ENCODE results near the gene PLEKHG4.

Gene PLEKHG4

GRCh38 chr16:67265834-67266233 lies 13.5 kb upstream of the PLEKHG4 start:
- DNase-seq, result no peak

- no peak for DNase-seq
Observed at GRCh38 chr16:67268136-67268579, 11.2 kb upstream of the PLEKHG4 start.

- no peak for DNase-seq
Observed at GRCh38 chr16:67269766-67270165, 9.6 kb upstream of the PLEKHG4 start.

GRCh38 chr16:67270931-67271338 lies 8.4 kb upstream of the PLEKHG4 start:
- no peak for DNase-seq

GRCh38 chr16:67271446-67271845 lies 7.9 kb upstream of the PLEKHG4 start:
- DNase-seq, result no peak

GRCh38 chr16:67275321-67275720 lies 4.0 kb upstream of the PLEKHG4 start:
- no peak for DNase-seq

GRCh38 chr16:67277294-67277998 lies 1.9 kb upstream of the PLEKHG4 start:
- no peak for DNase-seq

GRCh38 chr16:67277999-67278772 lies 1.1 kb upstream of the PLEKHG4 start:
- no peak for DNase-seq

- DNase-seq, result peak in 2 of 3 experiments; percentile 52 to 78
Observed at GRCh38 chr16:67278773-67279295, 498 bp upstream of the PLEKHG4 start.

- DNase-seq, result no peak
Observed at GRCh38 chr16:67280090-67281015, 1.0 kb downstream of the PLEKHG4 start.

- DNase-seq, result no peak
Observed at GRCh38 chr16:67281536-67282446, 2.5 kb downstream of the PLEKHG4 start.

- no peak for DNase-seq
Observed at GRCh38 chr16:67282447-67282805, 3.1 kb downstream of the PLEKHG4 start.

GRCh38 chr16:67283039-67283825 lies 3.9 kb downstream of the PLEKHG4 start:
- DNase-seq, result no peak

- peak in 1 of 3 experiments; percentile 48 for DNase-seq
Observed at GRCh38 chr16:67283826-67284555, 4.7 kb downstream of the PLEKHG4 start.

- DNase-seq, result peak in 2 of 3 experiments; percentile 78 to 89
Observed at GRCh38 chr16:67284699-67285646, 5.6 kb downstream of the PLEKHG4 start.

- no peak for DNase-seq
Observed at GRCh38 chr16:67286441-67287235, 7.3 kb downstream of the PLEKHG4 start.

GRCh38 chr16:67287960-67288359 lies 8.6 kb downstream of the PLEKHG4 start:
- DNase-seq, result no peak

- DNase-seq, result no peak
Observed at GRCh38 chr16:67291461-67291860, 12.1 kb downstream of the PLEKHG4 start.

Data from NCI-H1417 (cell line).